SU-DHL-6 (cell line): ENCODE data around the gene MAN2A1.

Source experiments
- CTCF ChIP-seq: fragments of 200-600 bp; sonication (generic); IDR thresholded peaks from one replicate; pipeline ENCODE4 v1.5.1; 2017; ENCODE audit warnings: antibody characterized with exemption, mild to moderate bottlenecking, low read length, moderate library complexity; ENCODE audit not compliant: insufficient read depth, poor library complexity, severe bottlenecking
- EZH2phosphoT487 ChIP-seq: fragments of 200-600 bp; sonication (generic), shearing (Covaris generic); conservative IDR thresholded peaks from 2 replicates; pipeline ENCODE4 v1.6.1; 2018; ENCODE audit warnings: mild to moderate bottlenecking, antibody characterized with exemption, low read length, moderate library complexity, mixed read lengths

DNA sequence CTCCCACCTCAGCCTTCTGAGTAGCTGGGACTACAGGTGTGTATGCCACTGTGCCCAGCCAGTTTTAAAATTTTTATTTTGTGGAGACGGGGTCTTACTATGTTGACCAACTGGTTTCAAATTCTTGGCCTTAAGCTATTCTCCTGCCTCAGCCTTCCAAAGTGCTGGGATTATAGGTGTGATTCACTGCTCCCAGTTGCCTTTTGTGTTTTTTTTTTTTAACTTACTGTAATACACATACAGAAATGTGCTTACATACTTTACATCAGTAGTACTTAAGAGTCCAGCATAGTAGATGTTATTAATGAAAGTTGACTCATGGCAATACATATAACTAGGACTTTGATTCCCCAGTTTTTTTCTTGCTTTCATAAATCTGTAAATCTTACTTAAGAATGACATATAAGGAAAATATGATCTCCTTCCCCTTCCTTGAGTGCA lies 4.7 kb downstream of the MAN2A1 start:
- no peak for TF ChIP-seq CTCF
- no peak for TF ChIP-seq EZH2phosphoT487
